SK-N-SH (cell line): ENCODE results near the gene TCF12. TPM values are rescaled to one million over a fixed set of nuclear protein-coding genes. Genes with fewer than 3 reads are reported as not detected.

Experiments
- CTCF ChIA-PET: fragments of 300-600, 350-600 bp; formaldehyde crosslinking; extraction: SDS; loops from one replicate; lab custom pipeline; 2021; lab: Yijun Ruan, JAX
- POLR2A ChIA-PET: fragments of 350-600 bp; sonication (Branson Sonifier 250); formaldehyde crosslinking; extraction: SDS; loops from one replicate; lab custom pipeline; 2020; ENCODE audit warnings: antibody characterized with exemption, inconsistent platforms; lab: Yijun Ruan, JAX
- DNase-seq: peaks from one replicate; pipeline ENCODE4 v3.0.0; 2012
- H2AFZ ChIP-seq: fragments of 200-600 bp; sonication (generic); 2 replicates; pipeline ENCODE4 v1.8.1; 2016; ENCODE audit warnings: antibody characterized with exemption, mild to moderate bottlenecking, low read depth
- H3F3A ChIP-seq: fragments of 200-600 bp; sonication (generic); replicated peaks from 2 replicates; pipeline ENCODE3; 2016; ENCODE audit warnings: antibody characterized with exemption, mild to moderate bottlenecking; ENCODE audit not compliant: insufficient read depth
- H3K27ac ChIP-seq, 2 experiments: fragments of 200-500 bp in 1 of 2; fragments of 200-600 bp in 1 of 2; sonication (Bioruptor generic) in 1 of 2; sonication (generic), shearing (Covaris generic) in 1 of 2; 2 replicates each; pipeline versions ENCODE4 v1.5.1 to v1.6.1; 2014 to 2016; ENCODE audit warnings: low read depth in 2 of 2, inconsistent platforms in 1 of 2, low read length in 1 of 2, mild to moderate bottlenecking in 1 of 2, mixed read lengths in 1 of 2
- H3K27me3 ChIP-seq: fragments of 200-600 bp; sonication (generic), shearing (Covaris generic); 2 replicates; pipeline ENCODE4 v1.6.1; 2016; ENCODE audit warnings: mixed run types; ENCODE audit not compliant: insufficient read depth
- H3K36me3 ChIP-seq, 2 experiments: fragments of 200-500 bp in 1 of 2; fragments of 200-600 bp in 1 of 2; sonication (Bioruptor generic) in 1 of 2; sonication (generic) in 1 of 2; replicated peaks in 1 of 2; 2 replicates each; pipeline versions ENCODE3 to v1.5.1; 2014 to 2016; ENCODE audit warnings: low read length in 1 of 2, mild to moderate bottlenecking in 1 of 2; ENCODE audit not compliant: insufficient read depth in 2 of 2, control insufficient read depth in 1 of 2
- H3K4me1 ChIP-seq, 2 experiments: fragments of 200-500 bp in 1 of 2; fragments of 200-600 bp in 1 of 2; sonication (Bioruptor generic) in 1 of 2; sonication (generic), shearing (Covaris generic) in 1 of 2; 2 replicates each; pipeline versions ENCODE4 v1.5.1 to v1.6.1; 2014 to 2016; ENCODE audit warnings: low read depth in 1 of 2, low read length in 1 of 2, mixed run types in 1 of 2; ENCODE audit not compliant: insufficient read depth in 2 of 2, control insufficient read depth in 1 of 2
- H3K4me2 ChIP-seq: fragments of 200-600 bp; sonication (generic), shearing (Covaris generic); 2 replicates; pipeline ENCODE4 v1.6.1; 2017; ENCODE audit warnings: mixed run types
- H3K4me3 ChIP-seq, 2 experiments: fragments of 200-500 bp in 1 of 2; fragments of 200-600 bp in 1 of 2; sonication (Bioruptor generic) in 1 of 2; sonication (generic), shearing (Covaris generic) in 1 of 2; 2 replicates each; pipeline versions ENCODE4 v1.5.1 to v1.8.1; 2014 to 2016; ENCODE audit warnings: low read depth in 2 of 2, inconsistent platforms in 1 of 2, low read length in 1 of 2, mild to moderate bottlenecking in 1 of 2, mixed read lengths in 1 of 2, moderate library complexity in 1 of 2
- H3K79me2 ChIP-seq: fragments of 200-600 bp; sonication (generic); 2 replicates; pipeline ENCODE4 v1.8.1; 2017; ENCODE audit warnings: mild to moderate bottlenecking; ENCODE audit not compliant: insufficient read depth
- H3K9ac ChIP-seq: fragments of 200-600 bp; sonication (generic); 2 replicates; pipeline ENCODE4 v1.6.1; 2017; ENCODE audit warnings: mixed run types
- H3K9me2 ChIP-seq: fragments of 200-600 bp; sonication (generic); 2 replicates; pipeline ENCODE4 v1.6.1; 2017; ENCODE audit warnings: mixed run types
- H3K9me3 ChIP-seq: fragments of 200-600 bp; sonication (generic); 2 replicates; pipeline ENCODE4 v1.6.1; 2017; ENCODE audit warnings: mixed run types, mild to moderate bottlenecking, moderate library complexity
- H4K20me1 ChIP-seq: fragments of 200-600 bp; sonication (generic); 2 replicates; pipeline ENCODE4 v1.6.1; 2017; ENCODE audit warnings: mild to moderate bottlenecking, mixed run types; ENCODE audit not compliant: insufficient read depth
- CHD2 ChIP-seq: fragments of 150-350 bp; IDR thresholded peaks from 2 replicates; pipeline ENCODE4 v1.6.1; 2018; ENCODE audit warnings: low read length; ENCODE audit not compliant: partially characterized antibody
- ELF1 ChIP-seq: IDR thresholded peaks from 2 replicates; pipeline ENCODE4 v1.4.0; 2012
- FOXJ3 ChIP-seq: sonication (generic); formaldehyde crosslinking; IDR thresholded peaks from 2 replicates; pipeline ENCODE4 v1.5.1; 2020; ENCODE audit warnings: mild to moderate bottlenecking, missing genetic modification reagents
- FOXM1 ChIP-seq: IDR thresholded peaks from 2 replicates; pipeline ENCODE4 v1.4.0; 2012; ENCODE audit warnings: low read depth, mild to moderate bottlenecking
- GABPA ChIP-seq: IDR thresholded peaks from 2 replicates; pipeline ENCODE4 v1.4.0; 2012; ENCODE audit warnings: low read depth, mild to moderate bottlenecking
- NFIC ChIP-seq: IDR thresholded peaks from 2 replicates; pipeline ENCODE4 v1.4.0; 2012; ENCODE audit warnings: borderline replicate concordance
- NRF1 ChIP-seq: IDR thresholded peaks from 2 replicates; pipeline ENCODE4 v1.6.1; 2012; ENCODE audit warnings: low read depth, mild to moderate bottlenecking, low read length
- POLR2AphosphoS5 ChIP-seq: IDR thresholded peaks from 2 replicates; pipeline ENCODE4 v1.6.1; 2012; ENCODE audit warnings: low read depth, low read length
- RFX5 ChIP-seq: IDR thresholded peaks from 2 replicates; pipeline ENCODE4 v1.6.1; 2012; ENCODE audit warnings: mild to moderate bottlenecking, improper control_type of control experiment, low read length
- SMC3 ChIP-seq: IDR thresholded peaks from 2 replicates; pipeline ENCODE4 v1.6.1; 2012; ENCODE audit warnings: low read depth, low read length, improper control_type of control experiment
- TAF1 ChIP-seq: IDR thresholded peaks from 2 replicates; pipeline ENCODE4 v1.6.1; 2012; ENCODE audit warnings: low read depth, mild to moderate bottlenecking, low read length, moderate library complexity, borderline replicate concordance
- TEAD4 ChIP-seq: IDR thresholded peaks from 2 replicates; pipeline ENCODE4 v1.4.0; 2012; ENCODE audit warnings: mild to moderate bottlenecking, borderline replicate concordance; ENCODE audit not compliant: insufficient read depth
- WGBS: methylation state at CpG from one replicate; pipeline ENCODE4 v1.1.6; 2017; ENCODE audit warnings: low lambda C conversion rate; 5-methylcytosine and 5-hydroxymethylcytosine counted together
- polyA plus RNA-seq, 3 experiments: library from polyadenylated mRNA; depleted of rRNA; stranded (reverse); fragments of >200 nt; gene quantifications; 2 replicates each; pipeline ENCODE4 v1.2.3, GENCODE V29; 2012
- TF ChIP-seq, protein P1 (sequence below): fragments of 150-350 bp; IDR thresholded peaks from 2 replicates; pipeline ENCODE4 v1.6.1; 2017; ENCODE audit warnings: antibody characterized with exemption, low read length, low read depth, borderline replicate concordance
- TF ChIP-seq, protein P2 (sequence below): IDR thresholded peaks from 2 replicates; pipeline ENCODE4 v1.4.0; 2012; ENCODE audit warnings: low read depth, borderline replicate concordance
- TF ChIP-seq, protein P3 (sequence below): fragments of 150-350 bp; IDR thresholded peaks from 2 replicates; pipeline ENCODE4 v1.6.1; 2016; ENCODE audit warnings: mild to moderate bottlenecking, low read depth, low read length
- TF ChIP-seq, protein P4 (sequence below): IDR thresholded peaks from 2 replicates; pipeline ENCODE4 v1.4.0; 2012; ENCODE audit warnings: low read depth, borderline replicate concordance
- TF ChIP-seq, protein P5 (sequence below): fragments of 200-600 bp; sonication (generic); IDR thresholded peaks from 2 replicates; pipeline ENCODE4 v1.6.1; 2017; ENCODE audit warnings: antibody characterized with exemption, mild to moderate bottlenecking, moderate library complexity

The TCF12 gene
- polyA plus RNA-seq, 1 of the 3 experiments (the other 2 are of a cell fraction), result 49.6 TPM

DNA sequence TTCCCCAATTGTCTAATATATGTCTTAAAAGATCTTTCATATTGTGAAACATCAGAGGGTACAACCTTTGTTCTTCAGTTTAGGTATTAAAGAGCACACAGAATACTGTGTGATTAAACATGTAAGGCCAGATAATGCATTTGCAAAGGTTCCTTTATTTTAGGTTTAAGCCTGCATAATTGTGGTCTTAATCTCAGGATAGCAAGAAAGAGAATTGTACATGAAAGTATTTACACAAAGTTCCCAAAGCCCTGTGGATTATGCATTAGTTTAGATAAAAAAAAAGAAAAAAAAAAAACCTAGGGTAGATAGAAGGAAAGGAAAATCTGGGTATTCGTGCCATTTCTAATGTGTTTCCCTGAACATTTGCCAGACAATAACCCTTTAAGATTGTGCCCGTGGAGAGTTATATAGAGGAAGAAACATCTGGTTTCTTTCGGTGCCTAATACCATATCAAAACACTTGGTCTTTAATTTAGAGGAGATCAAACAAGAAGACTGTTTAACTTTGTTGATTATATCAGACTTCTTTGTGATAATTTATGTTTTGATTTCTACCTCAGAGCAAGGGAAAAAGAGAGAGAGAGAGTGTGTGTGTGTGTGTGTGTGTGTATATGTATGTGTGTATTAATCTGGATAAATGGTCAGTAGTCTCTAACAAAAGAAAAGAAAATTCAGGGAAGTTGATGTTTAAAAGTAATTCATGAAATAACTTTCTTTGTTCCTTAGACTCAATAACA lies 318.3 kb downstream of the TCF12 start:
- DNase-seq, result no peak
- CTCF ChIA-PET, result no interaction called here
- WGBS, result 65% methylated on average over 3 of the region's 3 CpGs

DNA sequence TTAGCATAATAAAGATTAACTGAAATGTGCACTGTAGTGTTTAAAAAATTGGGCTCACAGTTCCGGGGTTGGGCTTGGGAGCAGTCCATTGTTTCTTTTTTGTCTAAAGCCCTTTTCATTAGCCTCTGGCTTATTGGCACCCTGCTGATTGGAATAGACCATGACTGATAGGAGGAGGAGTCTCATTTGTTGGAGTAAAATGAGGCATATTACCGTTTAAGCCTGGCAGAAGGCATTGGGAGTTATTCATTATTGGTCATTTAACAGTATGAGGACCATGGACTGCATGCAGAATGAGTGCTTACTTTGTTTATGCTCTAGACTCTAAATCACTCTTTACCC lies 318.8 kb downstream of the TCF12 start:
- Histone ChIP-seq H3K79me2 (peaks cover 43% of the 10 kb centered on the region), H3K9me2 (no peaks in the 10 kb centered on the region), H4K20me1 (no peaks in the 10 kb centered on the region), H3K4me3 (no peak overlapping the region), H3K9me3 (no peaks in the 10 kb centered on the region), H3K9ac (no peak overlapping the region), H3K27ac (no peak overlapping the region), H3K27me3 (no peaks in the 10 kb centered on the region), H3K4me2 (no peak overlapping the region), H3K36me3 (peaks cover 44 to 71% of the 10 kb centered on the region in 2 experiments), H3K4me1 (peaks cover 6 to 13% of the 10 kb centered on the region in 2 experiments; a peak in 3 of 4 replicates), H3F3A (peaks cover 21% of the 10 kb centered on the region), H2AFZ (no peak overlapping the region)
- ChIA-PET POLR2A (no interaction called here), CTCF (interaction anchor here (1.1 kb wide), 1 partner anchor 11 kb away, joined by 3 read pairs; no protein-coding TSS in a partner anchor)
- WGBS, result 87% methylated on average over 2 of the region's 2 CpGs
- no peak for DNase-seq
- TF ChIP-seq RFX5 (no peak), ELF1 (no peak), SMC3 (no peak), TEAD4 (no peak), POLR2AphosphoS5 (no peak), GABPA (no peak), NFIC (no peak), NRF1 (no peak), FOXJ3 (CRISPR knock-in tag) (no peak)
- TF ChIP-seq, protein P1, sequence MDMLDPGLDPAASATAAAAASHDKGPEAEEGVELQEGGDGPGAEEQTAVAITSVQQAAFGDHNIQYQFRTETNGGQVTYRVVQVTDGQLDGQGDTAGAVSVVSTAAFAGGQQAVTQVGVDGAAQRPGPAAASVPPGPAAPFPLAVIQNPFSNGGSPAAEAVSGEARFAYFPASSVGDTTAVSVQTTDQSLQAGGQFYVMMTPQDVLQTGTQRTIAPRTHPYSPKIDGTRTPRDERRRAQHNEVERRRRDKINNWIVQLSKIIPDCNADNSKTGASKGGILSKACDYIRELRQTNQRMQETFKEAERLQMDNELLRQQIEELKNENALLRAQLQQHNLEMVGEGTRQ, result no peak
- TF ChIP-seq, protein P2, sequence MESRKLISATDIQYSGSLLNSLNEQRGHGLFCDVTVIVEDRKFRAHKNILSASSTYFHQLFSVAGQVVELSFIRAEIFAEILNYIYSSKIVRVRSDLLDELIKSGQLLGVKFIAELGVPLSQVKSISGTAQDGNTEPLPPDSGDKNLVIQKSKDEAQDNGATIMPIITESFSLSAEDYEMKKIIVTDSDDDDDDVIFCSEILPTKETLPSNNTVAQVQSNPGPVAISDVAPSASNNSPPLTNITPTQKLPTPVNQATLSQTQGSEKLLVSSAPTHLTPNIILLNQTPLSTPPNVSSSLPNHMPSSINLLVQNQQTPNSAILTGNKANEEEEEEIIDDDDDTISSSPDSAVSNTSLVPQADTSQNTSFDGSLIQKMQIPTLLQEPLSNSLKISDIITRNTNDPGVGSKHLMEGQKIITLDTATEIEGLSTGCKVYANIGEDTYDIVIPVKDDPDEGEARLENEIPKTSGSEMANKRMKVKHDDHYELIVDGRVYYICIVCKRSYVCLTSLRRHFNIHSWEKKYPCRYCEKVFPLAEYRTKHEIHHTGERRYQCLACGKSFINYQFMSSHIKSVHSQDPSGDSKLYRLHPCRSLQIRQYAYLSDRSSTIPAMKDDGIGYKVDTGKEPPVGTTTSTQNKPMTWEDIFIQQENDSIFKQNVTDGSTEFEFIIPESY, result no peak
- TF ChIP-seq, protein P3, sequence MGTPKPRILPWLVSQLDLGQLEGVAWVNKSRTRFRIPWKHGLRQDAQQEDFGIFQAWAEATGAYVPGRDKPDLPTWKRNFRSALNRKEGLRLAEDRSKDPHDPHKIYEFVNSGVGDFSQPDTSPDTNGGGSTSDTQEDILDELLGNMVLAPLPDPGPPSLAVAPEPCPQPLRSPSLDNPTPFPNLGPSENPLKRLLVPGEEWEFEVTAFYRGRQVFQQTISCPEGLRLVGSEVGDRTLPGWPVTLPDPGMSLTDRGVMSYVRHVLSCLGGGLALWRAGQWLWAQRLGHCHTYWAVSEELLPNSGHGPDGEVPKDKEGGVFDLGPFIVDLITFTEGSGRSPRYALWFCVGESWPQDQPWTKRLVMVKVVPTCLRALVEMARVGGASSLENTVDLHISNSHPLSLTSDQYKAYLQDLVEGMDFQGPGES, result no peak
- TF ChIP-seq, protein P4, sequence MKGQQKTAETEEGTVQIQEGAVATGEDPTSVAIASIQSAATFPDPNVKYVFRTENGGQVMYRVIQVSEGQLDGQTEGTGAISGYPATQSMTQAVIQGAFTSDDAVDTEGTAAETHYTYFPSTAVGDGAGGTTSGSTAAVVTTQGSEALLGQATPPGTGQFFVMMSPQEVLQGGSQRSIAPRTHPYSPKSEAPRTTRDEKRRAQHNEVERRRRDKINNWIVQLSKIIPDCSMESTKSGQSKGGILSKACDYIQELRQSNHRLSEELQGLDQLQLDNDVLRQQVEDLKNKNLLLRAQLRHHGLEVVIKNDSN, result no peak
- TF ChIP-seq, protein P5, sequence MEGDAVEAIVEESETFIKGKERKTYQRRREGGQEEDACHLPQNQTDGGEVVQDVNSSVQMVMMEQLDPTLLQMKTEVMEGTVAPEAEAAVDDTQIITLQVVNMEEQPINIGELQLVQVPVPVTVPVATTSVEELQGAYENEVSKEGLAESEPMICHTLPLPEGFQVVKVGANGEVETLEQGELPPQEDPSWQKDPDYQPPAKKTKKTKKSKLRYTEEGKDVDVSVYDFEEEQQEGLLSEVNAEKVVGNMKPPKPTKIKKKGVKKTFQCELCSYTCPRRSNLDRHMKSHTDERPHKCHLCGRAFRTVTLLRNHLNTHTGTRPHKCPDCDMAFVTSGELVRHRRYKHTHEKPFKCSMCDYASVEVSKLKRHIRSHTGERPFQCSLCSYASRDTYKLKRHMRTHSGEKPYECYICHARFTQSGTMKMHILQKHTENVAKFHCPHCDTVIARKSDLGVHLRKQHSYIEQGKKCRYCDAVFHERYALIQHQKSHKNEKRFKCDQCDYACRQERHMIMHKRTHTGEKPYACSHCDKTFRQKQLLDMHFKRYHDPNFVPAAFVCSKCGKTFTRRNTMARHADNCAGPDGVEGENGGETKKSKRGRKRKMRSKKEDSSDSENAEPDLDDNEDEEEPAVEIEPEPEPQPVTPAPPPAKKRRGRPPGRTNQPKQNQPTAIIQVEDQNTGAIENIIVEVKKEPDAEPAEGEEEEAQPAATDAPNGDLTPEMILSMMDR, result no peak

More for the DNA sequence above, 318.3 kb downstream of the TCF12 start:
- H3K36me3 ChIP-seq, result peaks cover 49 to 70% of the 10 kb centered on the region in 2 experiments
- POLR2A ChIA-PET, result no interaction called here
- no peaks in the 10 kb centered on the region for H3K9me3 ChIP-seq
- H3K79me2 ChIP-seq, result peaks cover 40% of the 10 kb centered on the region
- H3K27me3 ChIP-seq, result no peaks in the 10 kb centered on the region
- no peaks in the 10 kb centered on the region for H3K9me2 ChIP-seq
- no peak overlapping the region for H3K9ac ChIP-seq
- peaks cover 6 to 13% of the 10 kb centered on the region in 2 experiments; a peak in 3 of 4 replicates for H3K4me1 ChIP-seq
- H4K20me1 ChIP-seq, result no peaks in the 10 kb centered on the region
- H3K4me3 ChIP-seq, result no peak overlapping the region
- H3K27ac ChIP-seq, result peak overlapping the region in 1 of 2 experiments; percentile 41; a peak in 3 of 4 replicates
- TF ChIP-seq CHD2 (no peak), TAF1 (no peak), FOXM1 (no peak)
- H2AFZ ChIP-seq, result no peak overlapping the region
- peaks cover 23% of the 10 kb centered on the region for H3F3A ChIP-seq
- no peak overlapping the region for H3K4me2 ChIP-seq
